Fibroblast of lung (primary cell): ENCODE measurements around the gene CAPG.

ENCODE experiments used
- CTCF ChIP-seq, 2 donors: IDR thresholded peaks in 1 of 2; conservative IDR thresholded peaks in 1 of 2; 1 replicate in 1 of 2; 2 replicates in 1 of 2; pipeline ENCODE4 v1.5.1; 2011 to 2012; ENCODE audit warnings: low read length in 2 of 2, control low read depth in 1 of 2, inconsistent platforms in 1 of 2, low read depth in 1 of 2, mild to moderate bottlenecking in 1 of 2
- EZH2 ChIP-seq: IDR thresholded peaks from 2 replicates; pipeline ENCODE4 v1.5.1; 2012; ENCODE audit warnings: low read length, control low read depth, mild to moderate bottlenecking; ENCODE audit errors: missing control alignments

- TF ChIP-seq CTCF (conservative IDR thresholded peaks at IDR 0.05 in 1 of 2, IDR thresholded peaks at IDR 0.05 in 1 of 2; ENCODE audit: low read depth in 1 of 2, low read length in 2 of 2) (no peak), EZH2 (no peak)
Observed at GRCh38 chr2:85380048-85380447, 30.1 kb downstream of the CAPG start.
